COR-L47 (cell line): ENCODE data around the gene REXO1.

ENCODE experiments used
- DNase-seq: peaks from one replicate; lab custom pipeline; 2025; lab: John Stamatoyannopoulos, UW

The REXO1 gene

DNA sequence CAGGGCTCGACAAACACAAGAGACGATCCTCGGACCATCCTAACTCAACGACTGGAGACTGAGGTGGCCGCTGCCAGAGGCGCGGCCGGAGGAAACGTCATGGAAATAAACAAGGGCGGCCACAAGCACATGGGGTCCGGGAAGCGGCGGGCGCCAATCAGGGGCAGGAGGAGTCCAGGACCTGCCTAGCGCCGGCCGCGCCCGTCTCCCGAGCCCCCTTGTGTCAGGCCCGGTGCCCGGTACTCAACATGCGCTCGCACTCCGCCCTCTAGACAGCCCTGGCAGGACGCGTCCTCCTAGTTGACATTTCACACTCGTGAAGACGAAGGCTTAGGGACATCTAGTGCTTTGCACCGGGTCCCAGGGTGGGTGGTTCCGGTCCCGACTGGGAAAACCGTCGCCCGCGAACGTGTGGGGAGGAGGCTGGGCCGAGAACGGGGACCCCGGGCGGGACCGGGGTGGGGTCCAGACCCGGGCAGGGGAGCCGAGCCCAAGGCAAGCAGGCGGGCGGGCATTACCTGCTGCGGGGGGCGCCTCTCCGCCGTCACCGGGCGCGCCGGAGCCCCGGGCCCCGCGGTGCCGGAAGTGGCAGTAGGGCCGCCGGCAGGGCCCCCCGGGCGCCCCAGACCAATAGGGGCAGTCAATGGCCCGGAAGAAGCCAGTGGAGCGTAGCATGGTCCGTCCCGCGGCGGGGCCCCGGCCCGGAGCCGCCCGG, 442 bp downstream of the REXO1 start:
- DNase-seq = no peak

DNA sequence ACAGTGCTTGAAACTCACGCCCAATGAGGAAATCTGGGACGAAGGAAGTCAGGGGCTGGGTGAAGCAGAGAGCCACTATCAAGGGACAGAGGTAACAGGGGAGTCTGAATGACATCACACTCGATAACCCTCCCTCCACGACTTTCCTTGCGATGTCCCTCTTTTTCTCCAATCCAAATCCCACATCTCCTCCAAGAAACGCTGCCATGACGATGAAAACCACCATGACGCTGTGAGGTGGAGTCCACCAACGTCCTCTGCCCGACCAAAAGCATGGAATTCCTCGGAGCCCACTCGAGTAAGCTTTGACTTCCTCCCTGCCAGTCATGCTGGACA, 967 bp downstream of the REXO1 start:
- DNase-seq = no peak

DNA sequence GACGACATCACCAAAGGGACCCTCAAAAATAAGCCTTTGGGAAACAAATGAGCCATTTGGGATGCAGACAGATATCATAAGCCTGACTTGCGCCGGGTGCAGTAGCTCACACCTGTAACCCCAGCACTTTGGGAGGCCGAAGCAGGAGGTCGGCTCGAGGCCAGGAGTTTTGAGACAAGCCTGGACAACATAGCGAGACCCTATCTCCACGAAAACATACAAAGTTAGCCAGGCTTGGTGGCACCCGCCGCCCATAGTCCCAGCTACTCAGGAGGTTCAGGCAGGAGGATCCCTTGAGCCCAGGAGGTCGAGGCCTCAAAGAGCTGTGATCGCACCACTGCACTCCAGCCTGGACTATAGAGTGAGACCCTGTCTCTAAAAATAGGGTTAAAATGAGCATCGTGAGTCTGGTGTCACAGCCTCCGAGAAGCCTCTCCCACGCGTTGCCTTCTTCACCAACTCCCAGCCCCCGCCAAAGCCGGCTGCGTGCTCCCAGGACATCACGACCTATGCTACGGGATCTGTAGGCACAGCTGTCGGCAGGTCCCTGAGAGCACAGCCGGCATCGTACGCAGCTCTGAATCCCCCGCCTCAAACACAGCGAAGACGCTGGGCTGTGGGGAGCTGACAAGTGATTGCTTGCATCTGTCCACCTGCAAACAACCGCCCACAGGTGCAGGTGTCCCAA, 1.6 kb downstream of the REXO1 start:
- DNase-seq = no peak

DNA sequence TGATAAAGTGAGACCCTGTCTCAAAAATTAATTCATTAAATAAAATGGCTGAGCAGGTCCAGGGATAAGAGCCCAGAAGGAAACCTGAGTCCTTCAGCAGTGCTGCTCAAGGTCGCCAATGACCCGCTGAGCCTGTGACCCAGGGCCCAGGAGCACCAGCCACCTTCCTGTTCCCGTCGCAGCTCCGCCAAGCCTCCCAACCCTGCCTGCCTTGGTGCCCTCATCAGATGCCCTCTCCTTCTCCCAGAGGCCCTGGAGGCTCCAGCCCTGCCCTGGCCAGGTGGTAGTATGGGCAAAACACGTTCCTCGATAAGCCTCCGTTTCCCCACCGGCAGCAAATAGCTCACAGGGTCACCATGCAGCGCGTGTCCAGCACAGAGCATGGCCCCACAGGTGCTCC, 2.6 kb downstream of the REXO1 start:
- no peak for DNase-seq

DNA sequence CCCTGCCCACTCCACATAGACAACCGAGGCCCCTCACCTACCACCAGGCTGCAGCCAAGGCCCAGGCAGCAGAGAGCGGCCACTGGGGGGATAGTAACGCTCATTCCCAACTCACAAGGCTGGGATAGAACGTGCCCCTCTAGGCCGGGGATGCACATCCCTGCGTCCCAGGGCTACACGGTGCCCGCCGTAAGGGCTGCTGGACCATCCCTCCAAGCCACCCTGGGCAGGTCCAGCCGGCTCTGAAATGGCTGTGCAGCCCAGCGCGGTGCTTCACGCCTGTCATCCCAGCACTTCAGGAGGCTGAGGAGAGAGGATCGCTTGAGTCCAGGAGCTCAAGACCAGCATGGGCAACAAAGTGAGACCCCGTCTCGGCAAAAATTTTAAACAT, 3.2 kb downstream of the REXO1 start:
- DNase-seq = no peak

DNA sequence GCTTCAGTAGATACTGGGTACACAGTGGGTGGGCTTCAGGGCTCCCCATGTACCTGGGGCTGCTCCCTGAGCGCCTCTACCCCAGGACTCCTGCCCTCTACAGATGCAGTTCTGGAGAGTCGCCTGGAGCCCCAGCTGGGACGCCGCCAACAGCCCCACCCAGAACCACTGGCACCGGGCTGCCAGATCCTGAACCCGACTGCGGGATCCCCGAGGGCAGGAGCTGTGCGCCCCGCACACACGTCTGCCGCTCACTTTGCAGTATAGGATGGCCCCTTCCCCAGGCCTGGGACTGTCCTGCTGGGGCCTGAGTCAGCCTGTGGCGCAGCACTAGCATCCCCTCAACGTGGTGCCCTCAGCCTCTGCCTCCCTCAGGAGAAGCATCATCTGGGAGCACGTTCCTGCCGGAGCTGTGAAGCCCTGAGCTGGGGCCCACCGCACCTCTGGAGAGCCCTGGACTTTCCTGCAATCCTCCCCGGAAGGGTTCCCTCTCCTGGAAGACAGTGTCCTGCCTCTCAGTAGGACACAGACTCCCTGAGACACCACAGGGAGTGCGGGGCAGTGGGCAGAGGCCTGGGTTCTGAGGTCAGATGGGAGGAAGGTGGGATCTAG, 3.7 kb downstream of the REXO1 start:
- DNase-seq = no peak

DNA sequence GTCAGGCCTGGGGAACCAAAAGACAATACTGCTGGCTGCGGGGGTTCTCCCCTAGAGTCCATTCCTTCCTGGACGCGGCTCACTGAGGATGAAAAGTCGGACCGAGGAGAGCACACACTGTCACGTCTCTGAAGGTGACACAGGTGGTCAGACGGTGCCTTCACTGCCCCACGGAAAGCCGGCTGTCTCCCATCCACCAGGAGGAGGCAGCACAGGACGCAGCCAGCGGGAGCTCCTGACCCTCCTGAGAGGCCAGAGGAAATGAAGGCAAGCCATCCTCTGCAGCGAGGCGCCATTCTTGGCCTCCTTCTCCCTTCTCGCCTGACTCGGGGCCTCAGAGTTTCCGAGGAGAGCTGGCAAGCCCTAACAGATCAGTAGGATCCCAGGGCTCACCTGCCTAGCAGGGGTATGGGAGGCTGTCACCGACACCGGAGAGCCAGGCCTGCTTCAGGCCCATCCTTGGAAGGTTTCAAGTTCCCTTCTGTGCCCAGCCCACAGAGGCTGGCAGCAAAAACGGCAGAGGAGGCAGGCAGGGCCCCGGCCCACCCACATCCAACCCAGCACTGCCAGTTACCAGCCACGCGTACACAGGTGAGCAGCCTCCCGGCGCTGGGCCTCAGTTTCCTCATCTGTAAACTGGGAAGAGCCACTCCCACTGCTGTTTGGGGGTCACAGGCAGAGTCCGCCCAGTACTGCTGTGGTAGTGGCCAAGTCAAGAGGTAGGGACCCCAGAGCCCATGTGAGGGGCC, 4.5 kb downstream of the REXO1 start:
- DNase-seq = no peak

DNA sequence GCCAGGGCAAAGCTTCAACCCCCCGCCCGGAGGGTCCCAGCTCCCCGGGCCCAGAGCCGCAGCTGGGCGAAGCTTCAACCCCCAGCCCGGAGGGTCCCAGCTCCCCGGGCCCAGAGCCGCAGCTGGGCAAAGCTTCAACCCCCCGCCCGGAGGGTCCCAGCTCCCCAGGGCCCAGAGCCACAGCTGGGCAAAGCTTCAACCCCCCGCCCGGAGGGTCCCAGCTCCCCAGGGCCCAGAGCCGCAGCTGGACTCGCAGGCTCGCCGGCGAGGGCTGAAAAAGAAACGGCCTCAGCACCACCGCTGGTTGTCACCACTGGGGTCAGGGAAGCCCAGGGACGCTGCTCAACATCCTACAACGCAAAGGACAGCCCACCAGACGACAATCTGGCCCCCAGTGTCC, 5.2 kb downstream of the REXO1 start:
- no peak for DNase-seq

DNA sequence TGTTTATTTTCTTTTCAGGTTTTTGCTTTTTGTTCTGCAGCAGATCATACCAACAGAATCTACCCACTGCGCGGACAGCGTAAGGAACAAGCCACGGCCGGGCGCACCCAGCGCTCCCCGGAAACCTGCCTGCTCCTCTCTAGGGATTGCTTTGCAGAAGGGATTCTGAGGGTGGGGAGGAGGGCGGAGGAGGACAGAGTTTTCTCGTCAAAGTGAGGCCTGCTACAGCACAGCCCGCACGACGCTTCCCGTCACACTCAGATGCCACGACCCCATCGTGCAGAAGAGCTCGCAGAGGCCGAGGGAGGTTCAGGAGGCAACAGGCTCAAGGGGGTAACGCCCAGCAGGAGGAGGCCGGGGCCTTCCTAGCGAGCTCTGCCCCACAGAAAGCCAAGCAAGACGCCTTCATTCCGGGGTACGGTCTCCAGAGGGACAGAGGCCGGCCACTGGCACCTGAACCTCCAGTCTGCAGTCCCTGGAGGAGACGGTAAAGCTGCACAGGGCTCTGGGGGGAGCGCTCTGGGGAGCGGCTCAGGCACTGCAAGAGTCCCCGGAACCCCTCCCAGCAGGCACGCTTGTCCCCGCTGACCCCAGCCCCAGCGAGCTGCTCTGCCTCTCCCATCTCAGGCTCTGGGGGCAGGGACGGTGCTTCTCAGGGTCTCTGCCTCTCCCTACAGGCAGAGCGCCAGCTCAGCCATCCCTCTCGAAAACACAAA, 6.9 kb downstream of the REXO1 start:
- no peak for DNase-seq

DNA sequence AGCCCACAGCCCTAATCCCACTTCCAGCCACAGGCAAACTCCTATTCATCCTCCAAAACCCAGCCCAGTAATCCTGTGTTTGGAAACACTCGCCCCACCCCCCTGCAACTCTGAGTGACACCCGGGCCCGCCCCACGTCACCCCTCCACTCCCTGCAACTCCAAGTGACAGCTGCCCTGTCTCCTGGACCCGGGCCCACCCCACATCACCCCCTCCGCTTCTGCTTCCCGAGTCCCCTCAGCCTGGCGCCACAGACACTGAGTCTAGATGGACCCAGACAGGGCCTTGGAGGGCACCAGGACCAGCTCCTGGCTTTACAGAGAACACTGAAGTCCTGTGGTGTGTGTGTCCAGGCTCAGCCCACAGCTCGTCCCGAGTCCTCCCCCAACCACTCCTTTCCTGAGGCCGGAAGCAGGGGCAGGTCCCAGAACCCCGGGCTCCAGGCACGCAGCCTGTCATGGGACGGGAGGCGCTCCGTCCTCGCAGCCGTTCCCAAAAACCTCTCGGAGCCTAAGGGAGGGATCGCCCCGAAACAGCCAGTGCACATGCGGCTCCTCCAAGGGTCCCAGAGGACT, 7.7 kb downstream of the REXO1 start:
- DNase-seq = no peak

DNA sequence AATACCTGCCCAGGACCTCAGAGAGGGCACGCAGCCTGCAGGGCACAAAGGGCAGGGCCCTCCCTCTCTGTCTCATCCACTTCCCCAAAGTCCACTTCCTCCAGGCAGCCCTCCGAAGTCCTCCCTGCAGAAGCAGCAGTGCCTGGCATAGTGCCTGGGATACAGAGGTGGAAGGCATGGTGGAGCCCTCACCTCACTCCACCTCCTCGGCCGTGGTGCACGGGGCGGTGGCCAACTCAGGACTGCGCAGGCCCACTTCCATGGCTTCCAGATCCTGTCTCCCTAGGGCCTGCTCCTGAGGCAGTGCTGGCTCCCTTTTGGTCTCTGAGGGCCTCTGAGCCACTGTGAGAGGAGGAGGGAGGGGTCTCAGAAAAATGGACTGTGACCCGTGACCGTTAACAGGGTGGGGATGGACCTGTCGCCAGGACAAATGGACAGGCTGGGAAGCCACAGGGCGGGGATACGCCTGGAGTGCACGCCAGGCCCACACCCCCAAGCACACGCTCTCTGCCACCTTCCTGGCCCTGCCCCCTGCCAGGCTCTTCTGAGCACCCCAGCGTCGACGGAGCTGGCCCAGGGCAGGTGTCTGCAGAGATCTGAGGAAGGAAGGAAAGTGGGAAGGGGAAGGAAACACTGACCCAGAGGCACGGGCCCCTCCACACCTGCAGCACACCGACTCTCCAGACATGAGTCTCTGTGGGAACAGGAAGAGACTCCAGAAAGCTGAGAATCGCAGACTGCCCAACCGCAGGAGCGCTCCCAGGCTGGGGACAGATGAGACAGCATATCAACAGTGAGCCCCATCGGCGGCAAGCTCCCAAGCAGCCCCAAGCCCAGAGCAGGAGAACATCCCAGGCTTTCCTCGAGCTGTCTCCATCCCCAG, 8.4 kb downstream of the REXO1 start:
- no peak for DNase-seq

DNA sequence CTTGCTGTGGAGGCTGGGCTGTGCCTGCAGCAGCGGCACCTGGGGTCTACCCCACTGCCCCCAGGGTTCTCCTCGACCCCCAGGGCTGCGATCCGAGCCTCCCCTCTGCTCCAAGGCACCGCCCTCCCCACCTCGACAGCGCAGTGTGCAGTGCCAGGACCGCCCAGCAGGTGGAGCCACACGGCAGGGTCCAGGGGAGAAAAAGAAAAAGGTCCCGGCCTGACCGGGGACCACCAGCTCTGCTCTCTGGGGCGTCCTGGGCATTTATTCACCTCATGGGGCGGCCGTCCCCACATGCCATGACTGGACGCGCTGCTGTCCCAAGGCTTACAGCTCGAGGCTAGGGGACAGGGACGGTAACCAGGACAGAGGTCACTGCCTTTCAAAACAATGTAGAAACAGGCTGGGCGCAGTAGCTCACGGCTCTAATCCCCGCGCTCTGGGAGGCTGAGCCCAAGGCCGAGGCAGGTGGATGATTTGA, 10.6 kb downstream of the REXO1 start:
- no peak for DNase-seq

DNA sequence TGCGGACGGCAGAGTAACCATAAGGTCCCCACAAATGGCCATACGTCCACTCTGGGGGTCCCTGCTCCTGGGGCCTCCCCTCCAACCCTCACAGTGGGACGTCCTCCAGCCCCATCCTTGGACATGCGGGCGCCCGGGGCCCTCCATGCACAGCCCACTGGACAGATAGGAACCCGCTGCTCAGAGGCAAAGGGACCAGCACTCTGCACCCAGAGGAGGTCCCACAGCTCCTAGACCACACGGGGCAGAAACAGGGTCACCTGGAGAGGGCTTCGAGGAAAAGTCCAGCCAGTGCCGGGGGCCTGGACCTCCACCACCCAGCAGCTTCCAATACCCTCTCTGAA, 11.1 kb downstream of the REXO1 start:
- no peak for DNase-seq

DNA sequence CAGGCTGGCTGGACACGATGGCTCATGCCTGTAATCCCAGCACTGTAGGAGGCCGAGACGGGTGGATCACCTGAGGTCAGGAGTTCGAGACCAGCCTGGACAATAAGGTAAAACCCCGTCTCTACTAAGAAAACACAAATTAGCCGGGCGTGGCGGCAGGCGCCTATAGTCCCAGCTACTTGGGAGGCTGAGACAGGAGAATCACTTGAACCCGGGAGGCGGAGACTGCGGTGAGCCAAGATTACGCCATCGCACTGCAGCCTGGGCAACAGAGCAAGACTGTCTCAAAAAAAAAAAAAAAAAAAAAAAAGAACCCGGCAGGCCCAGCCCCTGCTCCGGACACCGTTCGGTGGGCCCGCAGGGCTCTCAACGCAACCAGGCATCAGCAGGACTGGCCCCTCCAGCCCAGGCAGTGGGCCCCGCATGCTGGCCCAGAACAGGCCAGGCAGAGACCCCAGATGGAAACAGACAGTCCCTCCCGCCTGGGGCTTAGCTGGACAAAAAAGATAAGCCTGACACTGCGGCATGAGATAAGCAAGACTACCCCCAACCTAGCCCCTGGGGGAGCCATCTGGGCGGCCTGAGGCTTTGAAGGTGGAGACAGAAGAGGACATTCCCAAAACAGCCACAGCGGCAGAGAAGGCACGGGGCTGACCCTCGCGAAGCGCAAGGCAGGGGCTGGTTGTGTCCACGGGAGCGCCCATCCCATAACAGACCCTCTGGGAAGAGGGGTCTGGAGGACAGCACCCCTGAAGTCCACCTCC, 11.6 kb downstream of the REXO1 start:
- DNase-seq = no peak

DNA sequence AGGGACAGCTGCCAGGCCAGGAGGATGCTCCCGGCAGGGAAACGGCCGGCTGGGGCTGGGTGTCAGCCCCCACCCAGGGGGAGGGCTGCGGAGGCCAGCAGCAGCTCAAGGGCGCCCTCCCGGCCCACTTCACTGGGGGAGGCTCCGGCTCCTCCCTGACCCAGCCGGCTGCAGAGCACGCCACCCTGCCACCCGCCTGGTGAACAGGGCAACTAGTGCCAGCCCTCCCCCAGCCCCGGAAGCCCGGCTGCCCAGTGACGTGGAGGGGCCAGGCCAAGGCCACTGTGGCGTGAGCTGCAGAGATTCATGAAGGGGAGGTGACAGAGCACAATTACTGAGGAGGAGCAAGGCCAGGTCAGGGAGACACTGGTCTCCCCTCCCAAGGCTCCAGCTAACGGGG, 14.7 kb downstream of the REXO1 start:
- no peak for DNase-seq

DNA sequence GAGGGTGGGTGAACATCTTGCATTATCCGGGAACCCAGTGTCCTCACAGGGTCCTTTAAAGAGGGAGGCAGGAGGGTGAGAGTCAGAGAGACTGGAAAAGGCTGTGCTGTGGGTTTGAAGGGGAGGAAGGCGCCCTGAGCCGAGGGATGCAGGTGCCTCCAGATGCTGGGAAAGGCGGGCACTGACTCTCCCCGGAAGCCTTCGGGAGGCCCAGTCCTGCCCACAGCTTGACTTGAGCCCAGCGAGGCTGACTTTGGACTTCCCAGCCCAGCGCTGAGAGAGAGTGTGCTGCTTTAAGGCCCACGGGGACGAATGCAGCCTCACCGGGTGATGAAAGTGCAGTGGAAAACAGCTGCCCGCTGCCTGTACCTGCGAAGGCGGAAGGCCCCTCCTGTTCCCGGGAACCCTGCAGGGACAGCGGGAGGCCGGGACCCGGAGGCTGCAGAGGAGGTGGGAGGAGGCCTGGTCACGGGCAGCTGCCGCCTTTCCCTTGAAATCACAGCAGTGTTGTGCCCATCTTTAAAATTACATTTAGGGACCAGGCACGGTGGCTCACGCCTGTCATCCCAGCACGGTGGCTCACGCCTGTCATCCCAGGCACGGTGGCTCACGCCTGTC, 16.1 kb downstream of the REXO1 start:
- no peak for DNase-seq

DNA sequence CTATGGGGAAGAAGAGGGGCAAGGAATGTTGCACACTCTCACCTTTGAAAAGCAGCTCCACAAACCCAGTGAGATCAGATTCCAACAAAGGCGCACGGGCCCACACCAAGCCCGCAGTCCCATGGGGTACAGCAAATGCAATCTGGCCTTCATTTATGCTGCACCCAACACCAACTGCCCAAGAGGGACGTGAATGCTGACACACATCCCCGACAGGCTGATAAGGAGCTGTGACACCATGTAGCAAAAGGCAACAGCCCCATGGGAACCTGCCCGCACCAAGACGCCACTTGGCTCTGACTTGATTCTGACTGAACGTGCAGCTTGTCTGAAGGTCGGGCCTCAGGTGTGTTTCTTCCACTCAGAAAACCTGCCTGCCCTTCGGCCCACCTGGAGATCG, 17.3 kb downstream of the REXO1 start:
- DNase-seq = no peak

DNA sequence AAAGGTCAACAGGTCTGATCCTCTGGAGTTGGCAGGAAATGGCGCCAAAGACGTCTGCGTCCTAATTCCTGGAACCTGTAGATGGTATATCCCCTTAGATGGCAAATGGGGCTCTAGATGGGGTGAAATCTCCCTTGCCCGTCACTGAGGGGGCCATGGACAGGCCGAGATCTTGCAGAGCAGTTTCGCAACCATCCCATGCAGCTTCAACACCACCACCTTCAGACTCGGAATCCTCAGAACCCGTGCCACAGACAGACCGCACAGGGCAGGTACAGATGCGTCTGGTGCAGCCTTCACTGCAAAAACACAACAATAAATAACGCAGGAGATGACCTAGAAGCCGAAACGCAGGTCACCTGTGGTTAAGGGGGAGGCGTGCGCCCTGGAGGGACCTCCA, 17.7 kb downstream of the REXO1 start:
- DNase-seq = no peak

DNA sequence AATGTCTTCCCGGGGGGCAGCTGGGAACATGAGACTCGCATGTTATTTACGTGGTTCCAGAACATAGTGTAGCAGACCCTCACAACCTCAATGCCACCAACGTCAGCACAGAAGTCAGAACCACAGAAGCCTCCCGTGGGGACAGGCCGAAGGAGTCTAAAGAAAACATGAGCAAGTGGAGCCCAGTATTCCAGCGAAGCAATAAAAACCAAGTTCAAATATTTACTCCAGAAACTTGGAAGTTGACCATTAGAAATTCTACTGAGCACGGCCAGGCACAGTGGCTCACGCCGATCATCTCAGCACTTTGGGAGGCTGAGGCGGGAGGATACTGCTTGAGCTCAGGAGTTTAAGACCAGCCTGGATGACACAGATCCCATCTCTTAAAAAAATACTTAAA, 18.3 kb downstream of the REXO1 start:
- DNase-seq = no peak
